ENCODE results near the gene WWOX.

Gene WWOX

GRCh38 chr16:78619811-78620210, 520.4 kb downstream of the WWOX start:
- no peak for TF ChIP-seq CTCF (IDR thresholded peaks at IDR 0.05; ENCODE audit: insufficient read depth, missing control alignments)
- FAIRE-seq (no peak), DNase-seq (ENCODE audit: insufficient read length, low spot score) (no peak)

GRCh38 chr16:78620291-78620690, 520.8 kb downstream of the WWOX start:
- no peak for FAIRE-seq
- no peak for DNase-seq (ENCODE audit: insufficient read length, low spot score)
- no peak for TF ChIP-seq CTCF (IDR thresholded peaks at IDR 0.05; ENCODE audit: insufficient read depth, missing control alignments)

- no peak for FAIRE-seq
- no peak for TF ChIP-seq CTCF (IDR thresholded peaks at IDR 0.05; ENCODE audit: insufficient read depth, missing control alignments)
- DNase-seq (ENCODE audit: insufficient read length, low spot score): no peak
Measured at GRCh38 chr16:78623796-78624195, 524.3 kb downstream of the WWOX start.

- FAIRE-seq (no peak), DNase-seq (ENCODE audit: insufficient read length, low spot score) (no peak)
- TF ChIP-seq CTCF (IDR thresholded peaks at IDR 0.05; ENCODE audit: insufficient read depth, missing control alignments): no peak
Measured at GRCh38 chr16:78624366-78624765, 524.9 kb downstream of the WWOX start.

- TF ChIP-seq CTCF (IDR thresholded peaks at IDR 0.05; ENCODE audit: insufficient read depth, missing control alignments): no peak
- FAIRE-seq: no peak
- DNase-seq (ENCODE audit: insufficient read length, low spot score): no peak
Measured at GRCh38 chr16:78628461-78629045, 529.1 kb downstream of the WWOX start.

DNA sequence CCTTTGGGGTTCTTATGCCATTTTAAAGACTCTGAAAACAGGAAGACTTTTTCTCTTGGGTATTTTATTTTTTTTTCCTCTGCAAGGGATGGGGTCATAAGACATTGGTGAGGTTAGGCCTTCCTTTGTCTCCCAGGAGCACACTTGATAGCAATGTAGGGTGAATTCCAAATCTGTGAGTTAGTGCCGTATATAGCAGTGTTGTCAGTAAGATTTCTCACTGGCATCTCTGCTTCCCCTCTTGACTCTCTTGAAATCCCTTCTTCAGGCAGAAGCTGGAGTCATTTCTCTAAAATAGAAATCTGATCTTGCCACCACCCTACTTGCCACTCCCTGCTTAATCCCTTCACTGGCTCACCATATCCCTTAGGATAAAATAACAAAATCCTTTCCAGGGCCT, 529.7 kb downstream of the WWOX start:
- DNase-seq (ENCODE audit: insufficient read length, low spot score) (no peak), FAIRE-seq (no peak)
- TF ChIP-seq CTCF (IDR thresholded peaks at IDR 0.05; ENCODE audit: insufficient read depth, missing control alignments): no peak

DNA sequence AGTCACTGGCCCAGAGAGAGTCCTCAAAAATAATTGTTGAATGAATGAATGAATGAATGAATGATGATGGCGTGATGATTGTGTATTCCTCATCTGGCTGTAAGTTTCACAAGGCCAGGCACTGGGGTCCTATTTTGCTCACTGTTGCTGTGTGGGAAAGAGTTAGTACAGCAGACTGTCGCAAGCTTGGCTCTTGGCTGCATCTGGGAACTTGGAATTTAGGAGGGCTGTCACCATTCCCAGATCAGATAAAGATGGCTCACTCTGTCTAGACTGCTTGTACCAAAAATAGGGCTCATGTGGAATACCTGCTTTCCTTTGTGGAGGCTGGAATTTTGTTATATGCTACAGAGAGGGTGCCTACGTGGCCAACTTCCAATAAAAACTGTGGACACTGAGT, 530.6 kb downstream of the WWOX start:
- DNase-seq (ENCODE audit: insufficient read length, low spot score): no peak
- TF ChIP-seq CTCF (IDR thresholded peaks at IDR 0.05; ENCODE audit: insufficient read depth, missing control alignments): no peak
- no peak for FAIRE-seq
